Esophagus muscularis mucosa (tissue), 3 donors: ENCODE results near the gene DCTD.

ENCODE experiments used
- CTCF ChIP-seq, 3 experiments: fragments of 200-600 bp in 2 of 3; fragments of 450-650 bp in 1 of 3; sonication (generic) in 2 of 3; IDR thresholded peaks; one replicate each; pipeline ENCODE4 v1.5.1; 2017 to 2019; ENCODE audit warnings: antibody characterized with exemption in 3 of 3, mild to moderate bottlenecking in 2 of 3, moderate library complexity in 1 of 3
- POLR2AphosphoS5 ChIP-seq, 2 donors: sonication (generic); formaldehyde crosslinking; IDR thresholded peaks; one replicate each; pipeline ENCODE4 v1.6.1; 2017; ENCODE audit warnings: antibody characterized with exemption in 2 of 2

- TF ChIP-seq CTCF (IDR thresholded peaks at IDR 0.05): no peak
- TF ChIP-seq POLR2AphosphoS5 (IDR thresholded peaks at IDR 0.05): no peak
These were observed 32.0 kb downstream of the DCTD start for GRCh38 chr4:182885022-182885737.
